T-helper 2 cell treated with Interferon-gamma antibody and Interleukin-4, amounts not matched to agents 100 ng/mL and 5 ng/mL, for 36 hours (primary cell): ENCODE results near the gene CISTR. TPM values are rescaled to one million over a fixed set of nuclear protein-coding genes. Genes with fewer than 3 reads are reported as not detected.

ENCODE experiments used
- intact Hi-C: fragments of 100-400 bp; cut with micrococcal nuclease; formaldehyde crosslinking; loops from one replicate; pipeline ENCODE4 v1.15.1; 2023
- total RNA-seq: library from RNA; stranded (reverse); gene quantifications from 2 replicates; pipeline ENCODE4 v1.2.3, GENCODE V29; 2022

Gene CISTR
- total RNA-seq, 1 donor from 2014 or later: not detected

- intact Hi-C loops: no loop called here
Observed at GRCh38 chr12:53744130-53744441, 7.7 kb downstream of the CISTR start.

GRCh38 chr12:53743266-53744129 lies 8.3 kb downstream of the CISTR start:
- intact Hi-C loops: loop anchor here (1.0 to 2.0 kb wide), 2 partner anchors 41 to 201 kb away; no protein-coding TSS in a partner anchor

GRCh38 chr12:53740130-53740491 lies 11.7 kb downstream of the CISTR start:
- intact Hi-C loops: no loop called here

- intact Hi-C loops: no loop called here
Observed at GRCh38 chr12:53739214-53740129, 12.3 kb downstream of the CISTR start.

- intact Hi-C loops: no loop called here
Observed at GRCh38 chr12:53738406-53739213, 13.2 kb downstream of the CISTR start.

GRCh38 chr12:53737951-53738405 lies 13.8 kb downstream of the CISTR start:
- intact Hi-C loops: no loop called here

- intact Hi-C loops: no loop called here
Observed at GRCh38 chr12:53737093-53737808, 14.5 kb downstream of the CISTR start.

GRCh38 chr12:53736592-53736991 lies 15.2 kb downstream of the CISTR start:
- intact Hi-C loops: no loop called here

- intact Hi-C loops: no loop called here
Observed at GRCh38 chr12:53735556-53735955, 16.2 kb downstream of the CISTR start.

- intact Hi-C loops: no loop called here
Observed at GRCh38 chr12:53734425-53734824, 17.4 kb downstream of the CISTR start.

GRCh38 chr12:53733807-53734200 lies 18.0 kb downstream of the CISTR start:
- intact Hi-C loops: no loop called here

- intact Hi-C loops: no loop called here
Observed at GRCh38 chr12:53733051-53733806, 18.6 kb downstream of the CISTR start.

- intact Hi-C loops: no loop called here
Observed at GRCh38 chr12:53729644-53730043, 22.1 kb downstream of the CISTR start.

- intact Hi-C loops: no loop called here
Observed at GRCh38 chr12:53728206-53728605, 23.6 kb downstream of the CISTR start.

GRCh38 chr12:53727310-53728041 lies 24.3 kb downstream of the CISTR start, which contains the start of gene CALCOCO1:
Gene CALCOCO1 (minus strand): TSS chr12:53727452. CDS start chr12:53725242, 2,210 bp downstream.
- intact Hi-C loops: loop anchor here (1.0 to 2.0 kb wide), 6 partner anchors 19 to 461 kb away; partner anchors contain the start of genes ATF7, ATP5MC2, SMUG1 and TARBP2

GRCh38 chr12:53726946-53727309 lies 24.9 kb downstream of the CISTR start:
- intact Hi-C loops: loop anchor here (1.0 to 2.0 kb wide), 6 partner anchors 19 to 462 kb away; partner anchors contain the start of genes ATF7, ATP5MC2, SMUG1 and TARBP2

GRCh38 chr12:53726341-53726740 lies 25.4 kb downstream of the CISTR start:
- intact Hi-C loops: loop anchor here (2.0 kb wide), 1 partner anchor 462 kb away; the partner anchor contains the start of gene SMUG1

- intact Hi-C loops: loop anchor here (2.0 kb wide), 1 partner anchor 463 kb away; the partner anchor contains the start of gene SMUG1
Observed at GRCh38 chr12:53725824-53726223, 26.0 kb downstream of the CISTR start.
